DMS153 treated with DMSO at 0.1 percent for 48 hours (cell line): ENCODE data around the gene CNOT4.
A peak's percentile ranks its signal among the peaks of the same experiment; 100 is the strongest.

Source experiments
- DNase-seq: peaks from one replicate; lab custom pipeline; 2025; ENCODE audit not compliant: unreplicated experiment; lab: John Stamatoyannopoulos, UW

Gene CNOT4

GRCh38 chr7:135405969-135406368 is 103.9 kb downstream of the CNOT4 start:
- DNase-seq, result no peak

GRCh38 chr7:135403302-135403701 is 106.6 kb downstream of the CNOT4 start:
- DNase-seq, result no peak

GRCh38 chr7:135397689-135398088 is 112.2 kb downstream of the CNOT4 start:
- DNase-seq, result no peak

GRCh38 chr7:135392701-135393100 is 117.2 kb downstream of the CNOT4 start:
- peak; percentile 59 for DNase-seq

GRCh38 chr7:135391514-135391913 is 118.4 kb downstream of the CNOT4 start:
- no peak for DNase-seq

- DNase-seq, result no peak
Observed at GRCh38 chr7:135390829-135391228, 119.1 kb downstream of the CNOT4 start.

- no peak for DNase-seq
Observed at GRCh38 chr7:135389971-135390370, 119.9 kb downstream of the CNOT4 start.

GRCh38 chr7:135388616-135389015 is 121.3 kb downstream of the CNOT4 start:
- no peak for DNase-seq

GRCh38 chr7:135386776-135387175 is 123.1 kb downstream of the CNOT4 start:
- DNase-seq, result no peak

GRCh38 chr7:135386181-135386580 is 123.7 kb downstream of the CNOT4 start:
- no peak for DNase-seq

- no peak for DNase-seq
Observed at GRCh38 chr7:135385209-135385608, 124.7 kb downstream of the CNOT4 start.

- DNase-seq, result no peak
Observed at GRCh38 chr7:135383525-135384175, 126.3 kb downstream of the CNOT4 start.

- no peak for DNase-seq
Observed at GRCh38 chr7:135382173-135382572, 127.7 kb downstream of the CNOT4 start.

- DNase-seq, result no peak
Observed at GRCh38 chr7:135381369-135381768, 128.5 kb downstream of the CNOT4 start.

GRCh38 chr7:135380351-135380750 is 129.6 kb downstream of the CNOT4 start:
- no peak for DNase-seq

GRCh38 chr7:135377171-135377570 is 132.7 kb downstream of the CNOT4 start:
- DNase-seq, result no peak

- no peak for DNase-seq
Observed at GRCh38 chr7:135375908-135376699, 133.8 kb downstream of the CNOT4 start.

GRCh38 chr7:135374736-135375135 is 135.2 kb downstream of the CNOT4 start:
- no peak for DNase-seq

GRCh38 chr7:135372222-135372621 is 137.7 kb downstream of the CNOT4 start:
- no peak for DNase-seq

- no peak for DNase-seq
Observed at GRCh38 chr7:135370656-135371055, 139.2 kb downstream of the CNOT4 start.

- no peak for DNase-seq
Observed at GRCh38 chr7:135369405-135369804, 140.5 kb downstream of the CNOT4 start.

GRCh38 chr7:135368416-135369186 is 141.3 kb downstream of the CNOT4 start:
- no peak for DNase-seq
